MM.1S (cell line): Measurements from ENCODE around the gene RPS21.

ENCODE experiments used
- DNase-seq: peaks from one replicate; pipeline ENCODE4 v3.0.0-alpha.2; 2015
- H2AFZ ChIP-seq: fragments of 300-600 bp; sonication (generic); 2 replicates; pipeline ENCODE4 v1.6.0; 2016; ENCODE audit warnings: antibody characterized with exemption, low read length
- H3F3A ChIP-seq: fragments of 300-600 bp; sonication (generic); 2 replicates; pipeline ENCODE4 v1.6.1; 2016; ENCODE audit warnings: mild to moderate bottlenecking, antibody characterized with exemption, low read length, moderate library complexity, mixed read lengths; ENCODE audit not compliant: insufficient read depth
- H3K27ac ChIP-seq: fragments of 300-600 bp; sonication (generic); 2 replicates; pipeline ENCODE4 v1.5.1; 2016; ENCODE audit warnings: mild to moderate bottlenecking, low read length
- H3K27me3 ChIP-seq: fragments of 300-600 bp; sonication (generic); replicated peaks from 2 replicates; pipeline ENCODE4 v1.6.0; 2016; ENCODE audit warnings: low read length; ENCODE audit not compliant: insufficient read depth
- H3K36me3 ChIP-seq: fragments of 300-600 bp; sonication (generic); replicated peaks from 2 replicates; pipeline ENCODE4 v1.6.1; 2016; ENCODE audit warnings: mild to moderate bottlenecking, low read length, mixed read lengths; ENCODE audit not compliant: insufficient read depth
- H3K4me1 ChIP-seq: fragments of 300-600 bp; sonication (generic); 2 replicates; pipeline ENCODE4 v1.6.1; 2016; ENCODE audit warnings: low read length, mixed read lengths
- H3K4me2 ChIP-seq: fragments of 300-600 bp; sonication (generic); 2 replicates; pipeline ENCODE4 v1.6.0; 2016; ENCODE audit warnings: low read depth, low read length
- H3K4me3 ChIP-seq: fragments of 300-600 bp; sonication (generic); 2 replicates; pipeline ENCODE4 v1.5.1; 2016; ENCODE audit warnings: low read length, mixed read lengths
- H3K79me2 ChIP-seq: fragments of 300-600 bp; sonication (generic); 2 replicates; pipeline ENCODE4 v1.6.1; 2016; ENCODE audit warnings: mixed run types, low read length, mixed read lengths
- H3K9ac ChIP-seq: fragments of 300-600 bp; sonication (generic); 2 replicates; pipeline ENCODE4 v1.6.1; 2016; ENCODE audit warnings: low read length, mixed read lengths
- H3K9me2 ChIP-seq: fragments of 300-600 bp; sonication (generic); replicated peaks from 2 replicates; pipeline ENCODE4 v1.6.1; 2016; ENCODE audit warnings: mild to moderate bottlenecking, low read length, mixed read lengths; ENCODE audit not compliant: insufficient read depth
- H3K9me3 ChIP-seq: fragments of 300-600 bp; sonication (generic); replicated peaks from 2 replicates; pipeline ENCODE4 v1.6.1; 2016; ENCODE audit warnings: mild to moderate bottlenecking, low read length, mixed read lengths; ENCODE audit not compliant: insufficient read depth
- H4K20me1 ChIP-seq: fragments of 300-600 bp; sonication (generic); 2 replicates; pipeline ENCODE4 v1.6.1; 2016; ENCODE audit warnings: mild to moderate bottlenecking, low read length, moderate library complexity, mixed read lengths; ENCODE audit not compliant: insufficient read depth
- EZH2 ChIP-seq: fragments of 300-600 bp; sonication (generic); optimal IDR thresholded peaks from 2 replicates; pipeline ENCODE3; 2017; ENCODE audit warnings: low read depth, mild to moderate bottlenecking, antibody characterized with exemption, low read length, mixed read lengths
- EZH2phosphoT487 ChIP-seq: fragments of 300-600 bp; sonication (generic); IDR thresholded peaks from 2 replicates; pipeline ENCODE4 v1.6.1; 2018; ENCODE audit warnings: antibody characterized with exemption, low read length
- TF ChIP-seq, protein P1 (sequence below): fragments of 300-600 bp; sonication (generic); IDR thresholded peaks from 2 replicates; pipeline ENCODE4 v1.5.1; 2016; ENCODE audit warnings: antibody characterized with exemption, low read length, mixed read lengths

Gene RPS21

DNA sequence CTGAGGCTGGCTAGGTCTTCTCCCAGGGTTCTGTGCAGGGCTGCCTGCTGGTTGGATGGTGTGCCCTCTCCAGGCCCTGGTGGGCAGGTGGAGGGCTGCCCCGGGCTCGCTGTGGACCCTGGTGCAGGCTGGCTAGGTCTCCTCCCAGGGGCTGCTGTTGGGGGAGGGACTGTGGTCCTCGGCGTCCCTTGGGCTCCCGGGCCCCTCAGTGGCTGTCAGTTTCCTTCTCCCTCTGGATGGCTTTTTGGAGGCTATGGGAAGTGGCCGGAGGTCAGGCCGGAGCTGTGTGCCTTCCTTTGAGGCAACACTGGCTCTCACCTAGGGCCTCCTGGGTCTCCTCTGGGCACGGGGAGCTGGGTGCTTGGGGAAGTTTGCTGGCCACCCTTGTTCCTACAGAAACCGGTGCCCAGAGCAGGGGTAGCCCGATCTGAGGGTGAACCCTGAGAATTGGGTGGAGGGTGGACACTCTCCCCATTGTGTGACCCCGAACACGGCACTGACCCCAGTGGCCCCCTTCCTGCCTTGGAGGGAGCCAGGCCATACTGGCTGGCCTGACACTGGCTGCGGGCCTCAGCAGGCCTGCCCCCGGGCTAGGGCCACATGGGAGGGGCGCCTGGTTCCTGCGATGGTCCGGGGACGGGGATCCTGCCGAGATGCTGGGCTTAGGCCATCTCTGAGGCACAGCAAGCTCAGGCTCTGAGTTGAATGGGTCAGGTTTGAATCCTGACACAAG, 24.0 kb downstream of the RPS21 start:
- Histone ChIP-seq H3F3A (no peaks in the 10 kb centered on the region), H3K9me2 (no peaks in the 10 kb centered on the region), H3K9me3 (no peaks in the 10 kb centered on the region), H3K4me2 (peak overlapping the region; percentile 48; the same call in 1 of the 2 replicates), H3K79me2 (peaks cover 9% of the 10 kb centered on the region), H3K36me3 (no peaks in the 10 kb centered on the region), H3K9ac (no peak overlapping the region), H2AFZ (0 out of 2 replicates have a peak overlapping the region, but pooled peaks have one; percentile 30), H3K27me3 (peaks cover 53% of the 10 kb centered on the region), H3K27ac (no peak overlapping the region), H4K20me1 (no peaks in the 10 kb centered on the region), H3K4me3 (no peak overlapping the region), H3K4me1 (peaks cover 14% of the 10 kb centered on the region)
- no peak for DNase-seq
- no peak for TF ChIP-seq EZH2
- no peak for TF ChIP-seq EZH2phosphoT487
- TF ChIP-seq, protein P1, sequence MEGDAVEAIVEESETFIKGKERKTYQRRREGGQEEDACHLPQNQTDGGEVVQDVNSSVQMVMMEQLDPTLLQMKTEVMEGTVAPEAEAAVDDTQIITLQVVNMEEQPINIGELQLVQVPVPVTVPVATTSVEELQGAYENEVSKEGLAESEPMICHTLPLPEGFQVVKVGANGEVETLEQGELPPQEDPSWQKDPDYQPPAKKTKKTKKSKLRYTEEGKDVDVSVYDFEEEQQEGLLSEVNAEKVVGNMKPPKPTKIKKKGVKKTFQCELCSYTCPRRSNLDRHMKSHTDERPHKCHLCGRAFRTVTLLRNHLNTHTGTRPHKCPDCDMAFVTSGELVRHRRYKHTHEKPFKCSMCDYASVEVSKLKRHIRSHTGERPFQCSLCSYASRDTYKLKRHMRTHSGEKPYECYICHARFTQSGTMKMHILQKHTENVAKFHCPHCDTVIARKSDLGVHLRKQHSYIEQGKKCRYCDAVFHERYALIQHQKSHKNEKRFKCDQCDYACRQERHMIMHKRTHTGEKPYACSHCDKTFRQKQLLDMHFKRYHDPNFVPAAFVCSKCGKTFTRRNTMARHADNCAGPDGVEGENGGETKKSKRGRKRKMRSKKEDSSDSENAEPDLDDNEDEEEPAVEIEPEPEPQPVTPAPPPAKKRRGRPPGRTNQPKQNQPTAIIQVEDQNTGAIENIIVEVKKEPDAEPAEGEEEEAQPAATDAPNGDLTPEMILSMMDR: no peak

DNA sequence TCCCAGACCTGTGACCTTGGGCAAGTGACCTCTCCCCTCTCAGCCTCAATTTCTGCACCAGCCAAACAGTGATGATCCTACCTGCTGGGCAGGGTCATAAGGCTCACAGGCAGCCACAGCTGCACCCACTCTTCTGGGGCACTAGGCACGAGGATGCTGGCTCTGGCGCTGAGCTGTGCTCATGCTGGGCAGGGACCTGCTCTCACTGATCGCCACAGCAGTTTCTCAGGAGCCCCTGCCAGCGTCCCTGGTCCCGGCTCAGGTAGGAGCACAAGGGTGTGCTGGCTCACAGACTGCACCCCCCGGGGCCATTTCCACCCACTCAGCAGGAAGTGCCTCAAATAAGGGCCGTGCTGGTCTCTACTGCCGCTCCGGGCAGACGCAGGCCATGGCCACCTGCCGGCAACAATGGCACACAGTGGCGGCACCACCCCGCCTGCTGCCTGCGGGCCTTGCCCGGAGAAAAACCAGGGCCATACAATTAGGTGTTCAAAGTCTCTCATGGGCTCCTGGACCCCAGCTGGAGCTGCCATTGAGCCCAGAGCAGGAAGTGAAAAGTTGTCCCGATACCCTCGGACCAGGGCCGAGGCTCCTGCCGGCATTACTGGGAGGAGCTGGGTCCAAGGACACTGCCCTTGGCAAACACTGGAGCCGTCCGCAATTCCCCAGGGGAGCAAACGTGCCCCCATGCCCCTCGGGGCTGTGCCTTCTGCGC, 24.7 kb downstream of the RPS21 start:
- H3K9ac ChIP-seq: no peak overlapping the region
- H3K79me2 ChIP-seq: peaks cover 2% of the 10 kb centered on the region
- H3K4me3 ChIP-seq: no peak overlapping the region
- peaks cover 14% of the 10 kb centered on the region for H3K4me1 ChIP-seq
- H4K20me1 ChIP-seq: no peaks in the 10 kb centered on the region
- H3K9me3 ChIP-seq: no peaks in the 10 kb centered on the region
- no peak overlapping the region for H3K27ac ChIP-seq
- H3K36me3 ChIP-seq: no peaks in the 10 kb centered on the region
- DNase-seq: no peak
- no peak overlapping the region for H3K4me2 ChIP-seq
- H3K27me3 ChIP-seq: peaks cover 57% of the 10 kb centered on the region
- H2AFZ ChIP-seq: no peak overlapping the region
- H3K9me2 ChIP-seq: no peaks in the 10 kb centered on the region
- H3F3A ChIP-seq: no peaks in the 10 kb centered on the region
- no peak for TF ChIP-seq EZH2phosphoT487
- TF ChIP-seq, protein P1: no peak
- TF ChIP-seq EZH2: no peak

GRCh38 chr20:62412194-62413024, 25.5 kb downstream of the RPS21 start:
- Histone ChIP-seq H3K9me2 (no peaks in the 10 kb centered on the region), H3K4me1 (peaks cover 14% of the 10 kb centered on the region), H3K4me3 (no peak overlapping the region), H3K9ac (no peak overlapping the region), H3K36me3 (no peaks in the 10 kb centered on the region), H3K79me2 (no peaks in the 10 kb centered on the region), H3K27me3 (peaks cover 65% of the 10 kb centered on the region), H3K4me2 (no peak overlapping the region), H3K27ac (no peak overlapping the region), H4K20me1 (no peaks in the 10 kb centered on the region), H3F3A (no peaks in the 10 kb centered on the region), H2AFZ (no peak overlapping the region), H3K9me3 (no peaks in the 10 kb centered on the region)
- DNase-seq: no peak
- TF ChIP-seq, protein P1: no peak
- TF ChIP-seq EZH2: no peak
- no peak for TF ChIP-seq EZH2phosphoT487
